Osteocyte (in vitro differentiated cells): ENCODE results near the gene DENND1A. TPM values are rescaled to one million over a fixed set of nuclear protein-coding genes. Genes with fewer than 3 reads are reported as not detected.

ENCODE experiments used
- DNase-seq: peaks from one replicate; pipeline ENCODE4 v3.0.0; 2021; ENCODE audit warnings: mixed read lengths; ENCODE audit not compliant: unreplicated experiment; ENCODE audit errors: extremely low spot score
- H3K27ac Mint-ChIP-seq: one replicate; pipeline ENCODE4 v1.8.0; 2021; ENCODE audit warnings: mild to moderate bottlenecking, mixed read lengths; ENCODE audit not compliant: unreplicated experiment
- H3K27me3 Mint-ChIP-seq: one replicate; pipeline ENCODE4 v1.8.0; 2021; ENCODE audit warnings: mixed read lengths; ENCODE audit not compliant: unreplicated experiment
- H3K36me3 Mint-ChIP-seq: one replicate; pipeline ENCODE4 v1.8.0; 2021; ENCODE audit warnings: mixed read lengths; ENCODE audit not compliant: unreplicated experiment
- H3K4me1 Mint-ChIP-seq: one replicate; pipeline ENCODE4 v1.8.0; 2021; ENCODE audit warnings: mixed read lengths; ENCODE audit not compliant: unreplicated experiment
- H3K4me3 Mint-ChIP-seq: one replicate; pipeline ENCODE4 v1.8.0; 2021; ENCODE audit warnings: mild to moderate bottlenecking, moderate library complexity, mixed read lengths; ENCODE audit not compliant: unreplicated experiment
- H3K9me3 Mint-ChIP-seq: one replicate; pipeline ENCODE4 v1.8.0; 2021; ENCODE audit warnings: mixed read lengths; ENCODE audit not compliant: unreplicated experiment
- total RNA-seq: library from RNA; stranded (reverse); gene quantifications from 2 replicates; pipeline ENCODE4 v1.2.1, GENCODE V29; 2021
- TF ChIP-seq, protein P1 (sequence below): fragments of 200-600 bp; sonication (generic); IDR thresholded peaks from 2 replicates; pipeline ENCODE4 v1.5.0; 2021; ENCODE audit warnings: antibody characterized with exemption, mild to moderate bottlenecking, moderate library complexity

The DENND1A gene
- total RNA-seq, 1 donor from 2014 or later, result 19.8 TPM

DNA sequence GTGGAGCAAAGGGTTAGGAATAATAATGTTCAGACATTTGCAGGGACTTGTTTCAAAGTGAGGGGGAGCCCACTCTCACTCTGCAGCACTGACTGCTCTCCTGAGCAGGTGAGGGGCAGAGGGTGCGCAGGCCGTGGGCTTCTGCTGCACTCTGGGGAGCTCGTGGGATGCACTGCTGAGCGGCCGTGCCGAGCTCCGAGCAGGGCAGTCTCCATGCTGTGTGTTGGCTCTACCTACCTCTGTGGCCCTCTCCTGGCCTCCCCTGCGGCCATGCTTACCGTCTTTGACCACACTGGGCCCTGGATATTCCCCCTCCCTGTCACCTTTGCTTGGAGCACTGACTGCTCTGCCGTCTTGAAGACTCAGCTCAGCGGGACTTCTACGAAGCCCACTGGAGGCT is 540.2 kb downstream of the DENND1A start:
- Mint-ChIP-seq H3K27ac (no peak overlapping the region), H3K36me3 (no peaks in the 10 kb centered on the region), H3K27me3 (peaks cover 2% of the 10 kb centered on the region), H3K4me1 (peaks cover 6% of the 10 kb centered on the region), H3K4me3 (no peak overlapping the region), H3K9me3 (no peaks in the 10 kb centered on the region)
- TF ChIP-seq, protein P1, sequence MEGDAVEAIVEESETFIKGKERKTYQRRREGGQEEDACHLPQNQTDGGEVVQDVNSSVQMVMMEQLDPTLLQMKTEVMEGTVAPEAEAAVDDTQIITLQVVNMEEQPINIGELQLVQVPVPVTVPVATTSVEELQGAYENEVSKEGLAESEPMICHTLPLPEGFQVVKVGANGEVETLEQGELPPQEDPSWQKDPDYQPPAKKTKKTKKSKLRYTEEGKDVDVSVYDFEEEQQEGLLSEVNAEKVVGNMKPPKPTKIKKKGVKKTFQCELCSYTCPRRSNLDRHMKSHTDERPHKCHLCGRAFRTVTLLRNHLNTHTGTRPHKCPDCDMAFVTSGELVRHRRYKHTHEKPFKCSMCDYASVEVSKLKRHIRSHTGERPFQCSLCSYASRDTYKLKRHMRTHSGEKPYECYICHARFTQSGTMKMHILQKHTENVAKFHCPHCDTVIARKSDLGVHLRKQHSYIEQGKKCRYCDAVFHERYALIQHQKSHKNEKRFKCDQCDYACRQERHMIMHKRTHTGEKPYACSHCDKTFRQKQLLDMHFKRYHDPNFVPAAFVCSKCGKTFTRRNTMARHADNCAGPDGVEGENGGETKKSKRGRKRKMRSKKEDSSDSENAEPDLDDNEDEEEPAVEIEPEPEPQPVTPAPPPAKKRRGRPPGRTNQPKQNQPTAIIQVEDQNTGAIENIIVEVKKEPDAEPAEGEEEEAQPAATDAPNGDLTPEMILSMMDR, result no peak
- DNase-seq, result no peak

DNA sequence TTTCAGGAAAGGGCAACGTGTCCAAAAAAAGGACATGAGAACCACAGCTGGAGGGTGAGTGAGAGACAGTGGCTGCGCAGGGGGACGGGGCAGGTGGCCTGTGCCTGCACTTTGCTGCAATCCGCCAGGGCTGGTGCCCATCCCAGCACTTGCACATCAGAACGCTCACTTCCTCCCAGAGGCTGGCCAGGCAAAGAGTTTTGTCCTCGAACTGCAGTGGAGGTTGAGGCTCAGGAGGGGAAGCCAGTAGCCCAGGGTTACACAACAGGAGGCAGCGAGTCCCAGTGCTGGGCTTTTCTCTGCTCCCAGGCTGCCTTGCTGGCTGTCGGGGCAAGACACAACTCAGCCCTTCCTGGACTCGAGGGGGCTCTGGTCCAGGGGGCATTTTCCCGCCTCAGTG is 540.9 kb downstream of the DENND1A start:
- H3K9me3 Mint-ChIP-seq, result no peaks in the 10 kb centered on the region
- no peaks in the 10 kb centered on the region for H3K36me3 Mint-ChIP-seq
- H3K27me3 Mint-ChIP-seq, result peaks cover 2% of the 10 kb centered on the region
- H3K27ac Mint-ChIP-seq, result no peak overlapping the region
- TF ChIP-seq, protein P1, result no peak
- peaks cover 1% of the 10 kb centered on the region for H3K4me1 Mint-ChIP-seq
- H3K4me3 Mint-ChIP-seq, result no peak overlapping the region
- DNase-seq, result no peak

DNA sequence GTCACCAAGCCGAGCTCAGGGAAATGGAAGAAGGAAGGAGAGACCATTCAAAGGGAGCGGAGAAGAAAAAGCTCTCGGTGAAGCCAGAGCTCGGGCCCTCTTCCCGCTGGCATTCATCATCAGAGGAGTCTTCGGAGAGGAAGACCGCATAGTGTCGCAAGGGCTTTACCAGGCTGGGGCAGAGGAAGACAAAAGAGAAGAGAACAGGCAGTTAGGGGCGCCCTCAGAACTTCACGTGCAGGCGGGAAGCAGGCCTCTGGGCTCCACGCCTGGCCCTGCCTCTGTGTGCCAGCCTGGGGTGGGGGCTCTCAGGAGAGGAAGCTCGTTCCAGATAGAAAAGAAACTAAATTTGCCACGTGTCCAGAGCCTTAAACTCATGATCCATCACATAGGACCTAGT is 542.2 kb downstream of the DENND1A start:
- no peaks in the 10 kb centered on the region for H3K4me1 Mint-ChIP-seq
- H3K27ac Mint-ChIP-seq, result no peak overlapping the region
- no peak overlapping the region for H3K4me3 Mint-ChIP-seq
- no peak for DNase-seq
- peaks cover 3% of the 10 kb centered on the region for H3K36me3 Mint-ChIP-seq
- no peaks in the 10 kb centered on the region for H3K9me3 Mint-ChIP-seq
- H3K27me3 Mint-ChIP-seq, result peaks cover 2% of the 10 kb centered on the region
- TF ChIP-seq, protein P1, result no peak

DNA sequence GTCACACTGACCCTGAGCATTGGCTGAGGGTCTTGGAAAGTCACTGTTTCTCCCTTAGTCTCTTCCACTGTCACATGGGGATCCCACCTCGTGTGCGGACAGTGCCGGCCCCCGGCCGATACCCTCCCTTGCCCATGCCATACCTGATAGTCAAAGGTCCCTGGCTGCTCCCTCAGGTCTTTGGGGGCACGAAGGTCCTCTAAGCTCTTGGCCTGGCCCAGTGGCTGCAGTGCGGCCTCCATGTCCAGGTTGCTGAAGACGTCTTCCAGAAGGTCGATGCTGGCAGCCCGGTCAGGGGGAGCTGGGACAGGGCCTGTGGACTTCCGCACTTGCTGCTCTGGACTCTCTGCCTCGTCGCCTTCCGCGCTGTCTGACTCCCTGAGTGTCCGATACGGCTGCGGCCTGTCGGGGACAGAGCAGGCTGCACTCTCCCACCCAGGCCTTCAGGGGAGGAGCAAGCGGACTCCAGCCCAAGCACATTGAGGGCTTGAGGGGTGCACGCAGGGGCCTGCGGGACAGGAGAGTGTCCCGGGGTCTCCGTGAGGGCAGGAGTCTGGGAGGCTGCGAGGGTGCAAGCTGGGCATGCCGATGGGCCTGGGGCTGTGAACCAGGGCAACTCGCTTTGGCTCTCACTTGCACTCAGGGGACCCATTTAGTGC is 546.3 kb downstream of the DENND1A start:
- Mint-ChIP-seq H3K27ac (no peak overlapping the region), H3K27me3 (no peaks in the 10 kb centered on the region), H3K36me3 (peaks cover 3% of the 10 kb centered on the region), H3K9me3 (no peaks in the 10 kb centered on the region), H3K4me1 (no peaks in the 10 kb centered on the region), H3K4me3 (no peak overlapping the region)
- DNase-seq, result no peak
- TF ChIP-seq, protein P1, result no peak

DNA sequence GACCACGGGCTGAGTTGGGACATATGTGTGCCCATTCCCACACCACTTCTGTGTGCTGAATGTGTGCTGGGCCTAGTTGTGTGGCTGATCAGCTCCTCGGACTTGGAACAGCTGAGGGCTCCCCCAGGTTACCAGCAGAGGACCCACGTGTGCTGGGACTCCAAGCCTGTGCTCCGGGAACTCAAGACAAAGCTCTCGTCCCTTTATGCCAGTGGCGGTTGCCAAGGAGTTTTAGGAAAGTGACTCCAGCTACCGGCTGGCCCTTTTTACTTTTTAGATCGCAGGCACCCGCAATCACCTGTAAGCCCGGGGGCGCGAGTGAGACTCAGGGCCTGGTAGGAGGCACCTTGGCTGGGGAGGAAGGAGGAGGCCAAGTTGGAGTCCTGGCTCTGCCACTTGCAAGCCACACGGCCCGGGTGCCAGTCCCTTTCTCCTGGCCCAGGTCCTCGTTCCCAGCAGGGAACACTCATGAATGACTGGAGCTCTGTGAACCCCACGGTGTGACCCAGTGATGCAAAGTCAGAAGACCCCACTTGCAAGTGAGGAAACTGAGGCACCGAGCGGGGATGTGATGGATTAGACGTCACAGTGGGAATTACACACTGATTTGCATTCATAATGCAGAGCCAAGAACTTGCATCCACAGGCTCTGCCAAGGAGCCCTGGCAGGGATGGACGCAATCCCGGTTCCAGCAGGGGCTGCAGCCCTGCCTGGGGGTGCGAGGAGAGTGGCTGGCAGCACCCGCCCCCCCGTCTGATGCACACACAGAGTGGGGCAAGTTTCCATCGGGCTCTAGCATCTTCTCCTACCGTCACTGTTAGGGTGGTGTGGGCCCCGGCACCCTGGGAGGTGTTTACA is 547.0 kb downstream of the DENND1A start:
- Mint-ChIP-seq H3K9me3 (no peaks in the 10 kb centered on the region), H3K4me3 (no peak overlapping the region), H3K36me3 (peaks cover 3% of the 10 kb centered on the region), H3K4me1 (peaks cover 6% of the 10 kb centered on the region), H3K27me3 (no peaks in the 10 kb centered on the region), H3K27ac (no peak overlapping the region)
- TF ChIP-seq, protein P1, result no peak
- no peak for DNase-seq
